Gastrocnemius medialis (tissue), 4 donors: ENCODE data around the gene COMMD7.

ENCODE experiments used
- CTCF ChIP-seq, 5 experiments: fragments of 450-650 bp in 3 of 5; fragments of 200-600 bp in 2 of 5; sonication (generic) in 2 of 5; IDR thresholded peaks in 4 of 5; conservative IDR thresholded peaks in 1 of 5; 1 replicate in 4 of 5; 2 replicates in 1 of 5; pipeline ENCODE4 v1.5.1; 2016 to 2019; ENCODE audit warnings: antibody characterized with exemption in 5 of 5, mild to moderate bottlenecking in 3 of 5, moderate library complexity in 3 of 5
- POLR2A ChIP-seq, 2 donors: fragments of 450-650 bp; IDR thresholded peaks; one replicate each; pipeline ENCODE4 v1.6.1; 2017; ENCODE audit warnings: antibody characterized with exemption in 2 of 2, mild to moderate bottlenecking in 2 of 2, moderate library complexity in 2 of 2

- TF ChIP-seq CTCF (IDR thresholded peaks at IDR 0.05 in 4 of 5, conservative IDR thresholded peaks at IDR 0.05 in 1 of 5) (no peak), POLR2A (IDR thresholded peaks at IDR 0.05) (no peak)
Measured at GRCh38 chr20:32787168-32787567, 43.9 kb upstream of the COMMD7 start.
